A673 (cell line): ENCODE data around the gene GRK4.

Experiments
- EZH2 ChIP-seq: fragments of 200-600 bp; sonication (generic); IDR thresholded peaks from 2 replicates; pipeline ENCODE4 v1.6.1; 2017; ENCODE audit warnings: borderline replicate concordance, low read depth, mild to moderate bottlenecking, mixed read lengths, antibody characterized with exemption, low read length; ENCODE audit not compliant: poor library complexity, severe bottlenecking
- TF ChIP-seq, protein P1 (sequence below): fragments of 300-800, 200-600 bp; sonication (generic); conservative IDR thresholded peaks from 2 replicates; pipeline ENCODE4 v1.5.1; 2017; ENCODE audit warnings: low read depth, mild to moderate bottlenecking, antibody characterized with exemption, low read length, moderate library complexity, mixed read lengths

DNA sequence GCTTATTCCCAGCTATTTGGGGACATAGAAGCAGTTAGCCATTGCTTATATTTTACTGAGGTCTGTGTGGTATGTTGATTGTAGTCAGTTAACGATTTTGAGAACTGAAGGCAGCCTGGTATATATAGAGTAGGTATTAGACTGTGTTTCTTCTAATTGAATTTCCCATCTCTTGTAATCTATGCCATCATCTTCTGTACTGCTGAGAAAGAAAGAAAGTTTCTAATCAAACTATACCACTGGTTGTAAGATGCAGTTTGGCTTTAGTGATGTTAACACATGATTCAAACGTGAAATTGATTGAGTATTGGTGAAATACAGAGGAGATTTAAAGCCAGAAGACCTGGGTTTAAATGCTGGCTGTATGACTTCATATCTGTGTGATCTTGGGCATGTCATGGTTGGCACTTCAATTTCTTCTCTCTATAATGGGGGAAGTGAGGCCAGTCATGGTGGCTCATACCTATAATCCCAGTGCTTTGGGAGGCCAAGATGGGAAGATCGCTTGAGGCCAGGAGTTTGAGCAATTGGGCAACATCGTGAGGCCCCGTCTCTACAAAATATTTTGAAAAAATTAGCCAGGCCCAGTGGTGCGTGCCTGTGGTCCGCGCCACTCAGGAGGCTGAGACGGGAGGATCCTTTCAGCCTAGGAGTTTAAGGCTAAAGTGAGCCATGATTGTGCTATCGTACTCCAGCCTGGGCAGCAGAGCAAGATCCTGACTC is 122.7 kb downstream of the GRK4 start:
- TF ChIP-seq, protein P1, sequence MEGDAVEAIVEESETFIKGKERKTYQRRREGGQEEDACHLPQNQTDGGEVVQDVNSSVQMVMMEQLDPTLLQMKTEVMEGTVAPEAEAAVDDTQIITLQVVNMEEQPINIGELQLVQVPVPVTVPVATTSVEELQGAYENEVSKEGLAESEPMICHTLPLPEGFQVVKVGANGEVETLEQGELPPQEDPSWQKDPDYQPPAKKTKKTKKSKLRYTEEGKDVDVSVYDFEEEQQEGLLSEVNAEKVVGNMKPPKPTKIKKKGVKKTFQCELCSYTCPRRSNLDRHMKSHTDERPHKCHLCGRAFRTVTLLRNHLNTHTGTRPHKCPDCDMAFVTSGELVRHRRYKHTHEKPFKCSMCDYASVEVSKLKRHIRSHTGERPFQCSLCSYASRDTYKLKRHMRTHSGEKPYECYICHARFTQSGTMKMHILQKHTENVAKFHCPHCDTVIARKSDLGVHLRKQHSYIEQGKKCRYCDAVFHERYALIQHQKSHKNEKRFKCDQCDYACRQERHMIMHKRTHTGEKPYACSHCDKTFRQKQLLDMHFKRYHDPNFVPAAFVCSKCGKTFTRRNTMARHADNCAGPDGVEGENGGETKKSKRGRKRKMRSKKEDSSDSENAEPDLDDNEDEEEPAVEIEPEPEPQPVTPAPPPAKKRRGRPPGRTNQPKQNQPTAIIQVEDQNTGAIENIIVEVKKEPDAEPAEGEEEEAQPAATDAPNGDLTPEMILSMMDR = no peak
- TF ChIP-seq EZH2 = no peak
